HG03521 (cell line): ENCODE results near the gene TBX5.

Experiments used
- ATAC-seq: cut with Tn5 transposase; IDR thresholded peaks from one replicate; pipeline ENCODE4 v1.9.1; 2021; ENCODE audit warnings: mild to moderate bottlenecking, moderate library complexity; ENCODE audit not compliant: unreplicated experiment

Gene TBX5

GRCh38 chr12:114406984-114407841 lies 1.3 kb upstream of the TBX5 start:
- no peak for ATAC-seq

DNA sequence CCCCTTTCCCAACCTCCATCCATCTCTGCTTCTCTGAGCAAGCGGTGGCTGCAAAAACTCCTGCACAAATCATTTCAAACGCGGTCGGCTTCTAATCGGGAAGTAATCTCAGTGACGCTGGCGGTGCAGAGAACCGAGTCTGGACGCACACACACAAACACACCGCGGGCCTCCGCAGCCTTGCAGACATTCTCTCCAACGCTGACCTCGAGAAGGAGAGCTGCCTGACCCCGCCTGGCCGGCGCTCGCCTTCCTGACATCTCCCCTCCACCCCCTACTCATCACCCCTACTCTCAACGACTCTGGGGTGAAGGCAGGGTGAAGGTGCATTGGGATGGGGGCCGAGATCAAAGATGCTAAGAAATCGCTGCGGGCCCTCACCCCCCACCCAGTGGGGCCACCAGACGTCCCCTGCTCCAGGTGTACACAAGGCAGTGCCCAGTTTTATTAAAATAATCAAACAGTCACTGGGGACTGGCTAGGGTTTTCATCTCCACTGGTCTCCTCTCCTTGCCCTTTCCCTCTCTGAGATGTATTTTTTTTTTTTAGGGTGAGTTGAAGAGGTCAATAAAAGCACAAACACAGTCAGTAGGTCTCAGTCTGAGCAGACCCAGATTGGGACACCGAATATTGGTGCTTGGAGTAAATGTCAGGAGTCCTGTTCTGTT lies 506 bp upstream of the TBX5 start:
- ATAC-seq: no peak

DNA sequence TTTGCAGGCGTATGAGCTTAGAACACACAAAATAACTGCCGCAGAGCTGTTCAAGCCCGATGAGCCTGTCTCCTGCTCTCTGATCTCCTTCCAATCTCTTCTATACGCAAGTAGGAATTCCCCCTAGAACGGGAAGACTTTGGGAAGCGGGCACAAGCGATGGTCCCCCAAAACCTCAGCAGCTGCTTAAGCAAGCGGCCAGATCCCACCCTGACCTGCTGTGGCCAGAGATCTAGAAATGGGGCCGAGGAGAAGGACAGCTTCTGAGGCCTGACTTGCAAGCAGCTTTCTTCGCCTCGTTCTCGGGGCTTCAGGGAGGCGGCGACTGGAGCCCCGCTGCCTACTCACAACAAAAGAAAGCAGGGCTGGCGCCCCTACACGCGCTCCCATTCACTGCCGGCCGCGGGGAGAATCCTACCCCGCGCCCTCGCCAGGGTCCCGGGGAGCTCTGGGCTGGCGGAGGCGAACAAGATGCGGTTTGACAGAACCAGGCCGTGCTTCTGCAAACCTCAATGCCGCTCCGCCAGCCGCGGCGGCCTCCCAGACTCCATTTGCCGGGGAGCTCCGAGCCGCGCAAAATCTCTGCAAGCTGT lies 922 bp downstream of the TBX5 start:
- ATAC-seq: no peak

DNA sequence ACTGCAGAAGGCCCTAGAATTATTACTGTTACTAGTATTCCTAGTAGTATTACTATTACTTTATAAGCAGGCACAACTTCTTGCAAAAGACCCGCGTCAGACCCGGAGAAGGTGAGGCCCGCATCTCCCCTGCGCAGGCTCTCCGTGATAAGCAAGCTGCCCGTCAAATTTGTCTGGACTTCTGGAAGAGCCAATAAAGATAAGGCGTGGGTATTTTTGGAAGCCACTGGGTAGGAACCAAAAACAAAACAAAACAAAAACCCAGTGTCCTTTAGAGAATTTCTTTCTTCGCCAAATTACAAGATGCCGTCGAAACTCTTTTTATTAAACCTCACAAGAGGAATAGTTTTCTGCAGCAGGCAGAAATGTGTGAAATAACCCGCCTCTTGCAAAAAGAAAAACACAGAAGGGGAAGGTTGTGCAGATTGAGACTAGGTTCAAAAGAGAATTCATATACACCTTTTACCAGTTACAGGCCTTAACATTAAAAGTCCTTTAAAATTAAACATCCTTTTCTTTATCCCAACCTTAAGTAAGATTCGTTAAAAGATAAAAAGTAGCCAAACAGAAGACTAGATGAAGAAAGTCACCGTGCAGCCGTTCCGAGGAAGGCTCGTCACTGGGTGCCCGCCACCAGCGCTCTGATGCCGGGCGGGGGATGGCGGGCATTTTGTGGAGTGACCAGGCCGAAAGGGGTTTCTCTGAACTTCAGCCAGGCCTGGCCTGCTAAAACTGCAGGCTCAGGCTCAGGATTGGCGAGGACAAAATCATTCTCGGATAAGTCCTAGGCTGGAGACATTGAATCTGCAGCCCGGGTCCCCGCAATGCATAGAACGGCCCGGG lies 1.6 kb downstream of the TBX5 start:
- ATAC-seq: no peak

DNA sequence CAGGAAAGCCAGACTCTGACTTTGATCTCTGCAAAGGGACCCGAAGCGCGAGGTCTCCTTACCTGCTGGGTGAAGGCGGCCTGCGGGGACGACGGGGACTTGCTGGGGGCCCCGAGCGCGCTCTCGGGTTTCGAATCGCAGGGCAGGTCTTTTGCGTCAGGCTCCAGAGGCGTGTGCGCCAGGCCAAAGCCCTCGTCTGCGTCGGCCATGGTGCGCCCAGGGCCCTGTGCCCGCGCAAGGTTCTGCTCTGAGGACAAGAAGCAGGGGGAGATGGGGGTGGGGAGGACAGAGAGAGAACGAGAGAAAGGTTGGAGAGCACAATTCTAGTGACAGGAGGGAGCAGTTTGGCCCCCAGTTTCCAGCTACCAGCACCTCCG lies 2.3 kb downstream of the TBX5 start:
- ATAC-seq: no peak

DNA sequence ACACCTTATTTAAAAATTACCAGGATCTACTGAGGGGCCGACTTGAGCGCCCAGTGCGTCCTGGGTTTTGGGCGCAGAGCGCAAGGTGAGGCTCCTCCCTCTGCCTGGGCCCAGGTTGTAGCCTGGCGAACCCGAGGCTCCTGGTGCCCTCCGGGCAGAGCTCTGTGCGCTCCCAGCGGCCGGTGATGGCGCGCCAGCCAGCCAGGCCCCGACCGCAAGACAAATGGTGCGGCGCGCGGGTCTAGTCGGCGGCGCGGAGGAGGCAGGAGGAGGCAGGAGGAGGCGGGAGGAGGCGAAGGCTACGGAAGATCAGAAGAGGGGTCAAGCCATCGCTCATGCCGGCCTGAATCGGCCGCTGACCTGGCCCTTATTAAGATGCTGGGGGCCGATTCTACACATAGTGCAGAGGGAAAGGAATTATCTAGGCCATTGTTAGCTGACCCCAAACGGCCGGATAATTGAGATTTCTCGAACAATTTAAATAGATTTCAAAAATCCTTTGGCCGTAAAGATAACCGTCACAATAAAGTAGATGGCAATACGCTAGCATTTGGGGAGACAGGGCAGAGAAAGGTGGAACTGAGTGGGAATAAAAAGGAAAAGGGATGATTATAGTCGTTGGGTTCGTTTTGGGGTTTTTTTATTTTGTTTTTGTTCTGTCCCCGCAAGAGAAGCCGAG lies 2.8 kb downstream of the TBX5 start:
- no peak for ATAC-seq

GRCh38 chr12:114402084-114402717 lies 3.7 kb downstream of the TBX5 start:
- ATAC-seq: no peak

DNA sequence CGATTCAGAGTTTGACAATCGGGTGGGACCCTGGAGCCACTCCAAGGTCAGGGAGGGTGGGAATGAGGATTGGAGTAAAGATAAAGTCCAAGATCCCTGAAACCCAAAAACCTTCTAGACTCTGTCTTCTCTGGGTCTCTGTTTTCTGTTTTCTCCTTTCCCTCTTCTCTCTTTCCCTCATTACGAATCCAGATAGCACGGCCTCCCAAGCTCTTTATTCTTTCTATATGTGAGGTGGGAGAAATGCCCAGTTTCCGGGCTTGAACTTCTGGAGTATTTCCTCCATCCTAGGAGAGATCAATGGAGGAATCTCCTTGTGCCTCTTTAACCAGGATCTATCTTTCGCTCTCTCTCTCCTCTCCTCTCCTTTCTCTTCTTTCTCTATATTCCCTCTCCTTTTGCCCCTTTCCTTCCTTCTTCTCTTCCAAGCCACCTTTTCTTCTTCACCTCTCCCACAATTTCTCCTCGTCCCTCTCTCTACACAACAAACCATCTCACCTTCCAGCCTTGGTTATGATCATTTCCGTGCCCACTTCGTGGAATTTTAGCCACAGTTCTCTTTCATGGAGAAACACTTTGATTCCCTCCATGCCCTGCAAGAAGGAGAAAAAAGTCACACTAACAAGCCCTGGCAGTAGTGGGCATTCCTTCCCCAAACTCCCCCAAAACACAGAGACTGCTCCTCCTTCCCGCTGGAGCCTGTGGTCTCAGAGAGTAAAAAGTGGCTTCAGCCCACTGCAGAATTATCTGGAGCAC lies 4.4 kb downstream of the TBX5 start:
- no peak for ATAC-seq

DNA sequence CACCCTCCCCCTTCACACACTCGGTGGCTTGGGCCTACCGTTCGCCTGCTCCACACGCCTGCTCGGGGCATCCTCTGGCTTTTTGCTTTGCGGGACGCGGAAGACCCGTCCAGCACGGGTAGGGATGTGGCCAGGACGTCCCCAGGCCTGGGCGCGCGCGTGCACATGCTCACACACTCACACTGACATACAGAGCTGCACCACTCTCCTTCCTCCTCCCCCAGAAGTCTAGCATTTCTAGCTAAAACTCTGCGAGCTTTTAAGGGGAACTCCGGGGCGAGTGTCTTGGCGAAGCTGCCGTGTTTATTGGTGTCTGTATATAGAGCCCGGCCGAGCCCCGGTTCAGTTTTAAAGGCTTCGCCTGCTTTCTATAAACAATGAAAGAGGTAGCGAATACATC lies 5.0 kb downstream of the TBX5 start:
- ATAC-seq: no peak

- no peak for ATAC-seq
Observed at GRCh38 chr12:114400361-114400811, 5.6 kb downstream of the TBX5 start.

DNA sequence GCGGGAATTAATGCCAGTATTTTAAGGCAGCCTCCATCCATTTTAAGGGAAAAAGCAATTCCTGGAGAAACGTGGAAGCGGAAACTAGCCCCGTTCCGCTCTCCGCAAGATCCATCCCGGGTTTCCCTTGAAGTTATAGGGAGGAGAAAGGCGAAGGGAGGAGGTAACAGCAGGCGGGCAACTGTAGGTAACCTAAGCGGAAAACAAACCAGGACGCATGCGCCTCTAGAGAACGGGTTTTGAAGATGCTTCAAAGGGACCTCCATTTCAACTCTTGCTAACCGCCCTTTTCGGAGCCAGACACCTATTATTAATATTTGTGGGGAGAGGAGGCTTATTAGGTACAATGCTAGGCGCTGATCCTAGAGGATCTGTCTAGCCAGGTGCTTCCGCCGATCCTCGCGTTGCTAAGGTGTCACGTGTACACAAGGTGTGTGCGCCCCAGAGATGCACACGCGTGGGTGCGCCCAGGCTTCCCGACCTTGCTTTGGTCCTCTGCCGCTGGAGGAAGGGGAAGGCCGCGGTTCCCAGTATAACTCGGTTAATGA lies 6.2 kb downstream of the TBX5 start:
- ATAC-seq: no peak

GRCh38 chr12:114397978-114398881 lies 7.7 kb downstream of the TBX5 start:
- ATAC-seq: no peak

GRCh38 chr12:114396869-114397719 lies 8.8 kb downstream of the TBX5 start:
- ATAC-seq: no peak

DNA sequence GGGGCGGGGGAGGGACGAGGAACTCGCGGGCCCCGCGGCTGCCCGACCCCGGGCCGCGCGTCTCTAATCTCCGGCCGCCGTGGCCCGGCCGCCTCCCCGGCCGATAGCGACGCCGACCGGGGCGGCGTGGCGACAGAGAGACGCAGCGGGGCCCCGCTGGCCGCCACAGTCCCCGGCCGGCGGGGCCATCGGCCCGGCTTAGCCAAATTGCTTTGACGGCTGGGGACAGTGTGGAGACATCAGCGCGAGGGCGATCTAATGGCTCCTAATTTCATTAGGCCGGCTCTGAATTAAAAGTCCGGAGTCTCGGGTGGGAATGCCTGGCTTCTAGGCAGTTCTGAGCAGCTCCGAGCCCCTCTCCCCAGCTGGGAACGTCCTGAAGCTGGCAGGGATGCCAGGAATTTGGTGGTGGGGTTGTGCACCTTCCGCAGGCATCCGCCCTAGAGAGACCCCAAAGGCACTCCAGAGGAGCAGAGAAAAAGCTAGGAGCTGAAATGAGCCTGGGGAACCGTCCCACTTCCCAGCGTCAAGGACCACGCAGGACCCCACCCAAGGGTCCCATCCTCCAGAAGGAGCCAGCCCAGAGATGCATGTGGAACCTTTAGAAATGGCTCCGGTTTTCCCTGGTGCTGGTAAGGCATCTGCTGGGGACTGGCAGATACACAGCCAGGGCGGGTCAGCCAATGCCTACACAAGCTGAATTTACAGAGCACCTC lies 9.6 kb downstream of the TBX5 start:
- ATAC-seq: no peak

GRCh38 chr12:114395755-114396152 lies 10.2 kb downstream of the TBX5 start:
- no peak for ATAC-seq

DNA sequence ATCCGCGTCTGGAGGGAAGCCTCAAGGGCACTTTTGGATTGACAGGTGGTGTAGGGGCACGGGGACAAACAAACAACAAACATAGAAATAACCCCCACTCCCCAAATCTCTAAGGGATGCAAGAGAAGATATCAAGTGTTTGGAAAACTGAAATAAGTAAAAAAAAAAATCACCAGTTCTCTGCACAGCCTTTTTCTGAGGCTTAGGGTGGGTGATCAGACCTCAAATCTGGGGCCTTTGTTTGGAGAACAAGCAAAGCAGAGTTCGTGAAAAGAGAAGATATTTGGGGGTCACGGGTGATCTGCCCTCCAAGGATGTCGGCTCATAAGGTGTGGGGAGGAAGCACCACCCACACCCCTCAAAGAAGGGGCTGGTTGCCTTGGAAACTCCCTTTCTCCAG lies 10.7 kb downstream of the TBX5 start:
- ATAC-seq: no peak
